ENCODE measurements around the gene ZNF584. TPM values are rescaled to one million over a fixed set of nuclear protein-coding genes. Genes with fewer than 3 reads are reported as not detected.

ZNF584 gene
- total RNA-seq, 1 donor from 2014 or later: 12.1 TPM

- Mint-ChIP-seq H3K27me3 (ENCODE audit: unreplicated experiment) (no peaks in the 10 kb centered on the region), H3K9me3 (ENCODE audit: unreplicated experiment) (no peaks in the 10 kb centered on the region), H3K27ac (ENCODE audit: unreplicated experiment) (no peak overlapping the region), H3K4me3 (ENCODE audit: unreplicated experiment) (no peak overlapping the region), H3K4me1 (ENCODE audit: unreplicated experiment) (peaks cover 10% of the 10 kb centered on the region), H3K36me3 (ENCODE audit: unreplicated experiment) (peaks cover 31% of the 10 kb centered on the region)
- TF ChIP-seq CTCF (IDR thresholded peaks at IDR 0.05): no peak
- DNase-seq (ENCODE audit: extremely low spot score, unreplicated experiment): no peak
Observed at GRCh38 chr19:58393725-58394033, 14.8 kb upstream of the ZNF584 start.

GRCh38 chr19:58394821-58395219 lies 13.6 kb upstream of the ZNF584 start:
- TF ChIP-seq CTCF (IDR thresholded peaks at IDR 0.05): no peak
- Mint-ChIP-seq H3K27ac (ENCODE audit: unreplicated experiment) (no peak overlapping the region), H3K4me1 (ENCODE audit: unreplicated experiment) (peaks cover 3% of the 10 kb centered on the region), H3K36me3 (ENCODE audit: unreplicated experiment) (peaks cover 25% of the 10 kb centered on the region), H3K4me3 (ENCODE audit: unreplicated experiment) (no peak overlapping the region), H3K9me3 (ENCODE audit: unreplicated experiment) (no peaks in the 10 kb centered on the region), H3K27me3 (ENCODE audit: unreplicated experiment) (no peaks in the 10 kb centered on the region)
- DNase-seq (ENCODE audit: extremely low spot score, unreplicated experiment): no peak

GRCh38 chr19:58395220-58395978 lies 13.1 kb upstream of the ZNF584 start, which contains the start of gene RNF225:
Gene RNF225 (plus strand): TSS chr19:58395656. CDS start chr19:58396090, 434 bp downstream.
- no peaks in the 10 kb centered on the region for H3K9me3 Mint-ChIP-seq (ENCODE audit: unreplicated experiment)
- no peak for TF ChIP-seq CTCF (IDR thresholded peaks at IDR 0.05)
- no peaks in the 10 kb centered on the region for H3K27me3 Mint-ChIP-seq (ENCODE audit: unreplicated experiment)
- H3K4me1 Mint-ChIP-seq (ENCODE audit: unreplicated experiment): peaks cover 4% of the 10 kb centered on the region
- H3K27ac Mint-ChIP-seq (ENCODE audit: unreplicated experiment): no peak within 1 kb of the TSS
- peaks cover 25% of the 10 kb centered on the region for H3K36me3 Mint-ChIP-seq (ENCODE audit: unreplicated experiment)
- no peak for DNase-seq (ENCODE audit: extremely low spot score, unreplicated experiment)
- H3K4me3 Mint-ChIP-seq (ENCODE audit: unreplicated experiment): no peak within 1 kb of the TSS

GRCh38 chr19:58395979-58396627 lies 12.3 kb upstream of the ZNF584 start:
- no peak overlapping the region for H3K4me3 Mint-ChIP-seq (ENCODE audit: unreplicated experiment)
- no peak for DNase-seq (ENCODE audit: extremely low spot score, unreplicated experiment)
- no peak for TF ChIP-seq CTCF (IDR thresholded peaks at IDR 0.05)
- no peaks in the 10 kb centered on the region for H3K27me3 Mint-ChIP-seq (ENCODE audit: unreplicated experiment)
- H3K27ac Mint-ChIP-seq (ENCODE audit: unreplicated experiment): no peak overlapping the region
- peaks cover 21% of the 10 kb centered on the region for H3K36me3 Mint-ChIP-seq (ENCODE audit: unreplicated experiment)
- H3K9me3 Mint-ChIP-seq (ENCODE audit: unreplicated experiment): no peaks in the 10 kb centered on the region
- peaks cover 10% of the 10 kb centered on the region for H3K4me1 Mint-ChIP-seq (ENCODE audit: unreplicated experiment)

Data from osteocyte (in vitro differentiated cells).